Loucy (cell line): Measurements from ENCODE around the gene CEACAM5.
"Not testable (repeated sequence)": the region's sequence is repeated elsewhere in the genome, so short reads cannot be mapped to it uniquely, and the experiment has no call there.

ENCODE experiments used
- H2AFZ ChIP-seq: fragments of 200-600 bp; sonication (generic); 2 replicates; pipeline ENCODE4 v1.6.0; 2016; ENCODE audit warnings: antibody characterized with exemption, mild to moderate bottlenecking, low read length, moderate library complexity
- H3F3A ChIP-seq: fragments of 200-600 bp; 2 replicates; pipeline ENCODE4 v1.6.0; 2016; ENCODE audit warnings: antibody characterized with exemption, low read depth, mild to moderate bottlenecking
- H3K27me3 ChIP-seq: fragments of 200-600 bp; sonication (generic); 2 replicates; pipeline ENCODE4 v1.6.1; 2014; ENCODE audit warnings: low read length, mild to moderate bottlenecking; ENCODE audit not compliant: insufficient read depth, poor library complexity, severe bottlenecking
- H3K36me3 ChIP-seq: fragments of 200-600 bp; sonication (generic); 2 replicates; pipeline ENCODE4 v1.6.1; 2016; ENCODE audit warnings: low read length; ENCODE audit not compliant: insufficient read depth
- H3K4me1 ChIP-seq: fragments of 200-600 bp; sonication (generic); 2 replicates; pipeline ENCODE4 v1.5.1; 2014; ENCODE audit warnings: low read length, mild to moderate bottlenecking; ENCODE audit not compliant: insufficient read depth, poor library complexity, severe bottlenecking
- H3K4me2 ChIP-seq: fragments of 200-600 bp; sonication (generic); 2 replicates; pipeline ENCODE4 v1.6.0; 2014; ENCODE audit warnings: antibody characterized with exemption, low read length, low read depth, mild to moderate bottlenecking; ENCODE audit not compliant: poor library complexity, severe bottlenecking
- H3K4me3 ChIP-seq: fragments of 200-600 bp; sonication (generic); 2 replicates; pipeline ENCODE4 v1.5.1; 2014; ENCODE audit warnings: low read length, mild to moderate bottlenecking, mixed read lengths; ENCODE audit not compliant: poor library complexity, severe bottlenecking
- H3K79me2 ChIP-seq: fragments of 200-600 bp; sonication (generic); 2 replicates; pipeline ENCODE4 v1.6.1; 2014; ENCODE audit warnings: low read length; ENCODE audit not compliant: insufficient read depth
- H3K9ac ChIP-seq: fragments of 200-600 bp; sonication (generic); 2 replicates; pipeline ENCODE4 v1.6.0; 2014; ENCODE audit warnings: mild to moderate bottlenecking, low read depth, low read length, moderate library complexity; ENCODE audit not compliant: poor library complexity, severe bottlenecking
- H3K9me2 ChIP-seq: fragments of 200-600 bp; sonication (generic); replicated peaks from 2 replicates; pipeline ENCODE4 v1.6.1; 2016; ENCODE audit warnings: low read depth, low read length, mixed read lengths
- H3K9me3 ChIP-seq: fragments of 200-600 bp; sonication (generic); 2 replicates; pipeline ENCODE4 v1.6.1; 2014; ENCODE audit warnings: mild to moderate bottlenecking, antibody characterized with exemption, low read length, low read depth; ENCODE audit not compliant: insufficient read depth
- H4K20me1 ChIP-seq: fragments of 200-600 bp; sonication (generic); 2 replicates; pipeline ENCODE4 v1.6.0; 2014; ENCODE audit warnings: antibody characterized with exemption, low read length, mild to moderate bottlenecking; ENCODE audit not compliant: insufficient read depth, poor library complexity, severe bottlenecking
- EZH2phosphoT487 ChIP-seq: fragments of 200-600 bp; IDR thresholded peaks from 2 replicates; pipeline ENCODE4 v1.6.1; 2018; ENCODE audit warnings: antibody characterized with exemption, mild to moderate bottlenecking, moderate library complexity, borderline replicate concordance
- TF ChIP-seq, protein P1 (sequence below): fragments of 200-600 bp; sonication (generic); conservative IDR thresholded peaks from 2 replicates; pipeline ENCODE4 v1.5.1; 2014; ENCODE audit warnings: mild to moderate bottlenecking, antibody characterized with exemption, low read length

Gene CEACAM5

DNA sequence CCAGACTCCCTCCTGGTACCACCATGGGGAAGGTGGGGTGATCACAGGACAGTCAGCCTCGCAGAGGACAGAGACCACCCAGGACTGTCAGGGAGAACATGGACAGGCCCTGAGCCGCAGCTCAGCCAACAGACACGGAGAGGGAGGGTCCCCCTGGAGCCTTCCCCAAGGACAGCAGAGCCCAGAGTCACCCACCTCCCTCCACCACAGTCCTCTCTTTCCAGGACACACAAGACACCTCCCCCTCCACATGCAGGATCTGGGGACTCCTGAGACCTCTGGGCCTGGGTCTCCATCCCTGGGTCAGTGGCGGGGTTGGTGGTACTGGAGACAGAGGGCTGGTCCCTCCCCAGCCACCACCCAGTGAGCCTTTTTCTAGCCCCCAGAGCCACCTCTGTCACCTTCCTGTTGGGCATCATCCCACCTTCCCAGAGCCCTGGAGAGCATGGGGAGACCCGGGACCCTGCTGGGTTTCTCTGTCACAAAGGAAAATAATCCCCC, 505 bp upstream of the CEACAM5 start:
- no peak overlapping the region for H3K9ac ChIP-seq
- no peaks in the 10 kb centered on the region for H3K9me2 ChIP-seq
- H3K9me3 ChIP-seq, result no peaks in the 10 kb centered on the region
- H3K4me3 ChIP-seq, result no peak overlapping the region
- H3K36me3 ChIP-seq, result no peaks in the 10 kb centered on the region
- H4K20me1 ChIP-seq, result no peaks in the 10 kb centered on the region
- no peaks in the 10 kb centered on the region for H3K4me1 ChIP-seq
- TF ChIP-seq EZH2phosphoT487, result no peak
- TF ChIP-seq, protein P1, sequence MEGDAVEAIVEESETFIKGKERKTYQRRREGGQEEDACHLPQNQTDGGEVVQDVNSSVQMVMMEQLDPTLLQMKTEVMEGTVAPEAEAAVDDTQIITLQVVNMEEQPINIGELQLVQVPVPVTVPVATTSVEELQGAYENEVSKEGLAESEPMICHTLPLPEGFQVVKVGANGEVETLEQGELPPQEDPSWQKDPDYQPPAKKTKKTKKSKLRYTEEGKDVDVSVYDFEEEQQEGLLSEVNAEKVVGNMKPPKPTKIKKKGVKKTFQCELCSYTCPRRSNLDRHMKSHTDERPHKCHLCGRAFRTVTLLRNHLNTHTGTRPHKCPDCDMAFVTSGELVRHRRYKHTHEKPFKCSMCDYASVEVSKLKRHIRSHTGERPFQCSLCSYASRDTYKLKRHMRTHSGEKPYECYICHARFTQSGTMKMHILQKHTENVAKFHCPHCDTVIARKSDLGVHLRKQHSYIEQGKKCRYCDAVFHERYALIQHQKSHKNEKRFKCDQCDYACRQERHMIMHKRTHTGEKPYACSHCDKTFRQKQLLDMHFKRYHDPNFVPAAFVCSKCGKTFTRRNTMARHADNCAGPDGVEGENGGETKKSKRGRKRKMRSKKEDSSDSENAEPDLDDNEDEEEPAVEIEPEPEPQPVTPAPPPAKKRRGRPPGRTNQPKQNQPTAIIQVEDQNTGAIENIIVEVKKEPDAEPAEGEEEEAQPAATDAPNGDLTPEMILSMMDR, result no peak
- no peak overlapping the region for H2AFZ ChIP-seq
- no peaks in the 10 kb centered on the region for H3K27me3 ChIP-seq
- no peaks in the 10 kb centered on the region for H3F3A ChIP-seq
- no peaks in the 10 kb centered on the region for H3K79me2 ChIP-seq
- H3K4me2 ChIP-seq, result no peak overlapping the region

DNA sequence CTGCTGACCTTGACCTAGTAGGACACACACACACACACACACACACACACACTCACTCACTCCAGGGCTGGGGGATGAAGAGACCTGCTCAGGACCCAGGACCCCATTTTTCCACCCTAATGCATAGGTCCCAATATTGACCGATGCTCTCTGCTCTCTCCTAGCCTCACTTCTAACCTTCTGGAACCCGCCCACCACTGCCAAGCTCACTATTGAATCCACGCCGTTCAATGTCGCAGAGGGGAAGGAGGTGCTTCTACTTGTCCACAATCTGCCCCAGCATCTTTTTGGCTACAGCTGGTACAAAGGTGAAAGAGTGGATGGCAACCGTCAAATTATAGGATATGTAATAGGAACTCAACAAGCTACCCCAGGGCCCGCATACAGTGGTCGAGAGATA, 1.1 kb downstream of the CEACAM5 start:
- H3K9me3 ChIP-seq, H3F3A ChIP-seq, H3K79me2 ChIP-seq, H3K9me2 ChIP-seq, H4K20me1 ChIP-seq, H3K4me3 ChIP-seq, H3K9ac ChIP-seq, H3K27me3 ChIP-seq, H3K4me2 ChIP-seq, H2AFZ ChIP-seq, H3K36me3 ChIP-seq, H3K4me1 ChIP-seq: not testable (repeated sequence)

DNA sequence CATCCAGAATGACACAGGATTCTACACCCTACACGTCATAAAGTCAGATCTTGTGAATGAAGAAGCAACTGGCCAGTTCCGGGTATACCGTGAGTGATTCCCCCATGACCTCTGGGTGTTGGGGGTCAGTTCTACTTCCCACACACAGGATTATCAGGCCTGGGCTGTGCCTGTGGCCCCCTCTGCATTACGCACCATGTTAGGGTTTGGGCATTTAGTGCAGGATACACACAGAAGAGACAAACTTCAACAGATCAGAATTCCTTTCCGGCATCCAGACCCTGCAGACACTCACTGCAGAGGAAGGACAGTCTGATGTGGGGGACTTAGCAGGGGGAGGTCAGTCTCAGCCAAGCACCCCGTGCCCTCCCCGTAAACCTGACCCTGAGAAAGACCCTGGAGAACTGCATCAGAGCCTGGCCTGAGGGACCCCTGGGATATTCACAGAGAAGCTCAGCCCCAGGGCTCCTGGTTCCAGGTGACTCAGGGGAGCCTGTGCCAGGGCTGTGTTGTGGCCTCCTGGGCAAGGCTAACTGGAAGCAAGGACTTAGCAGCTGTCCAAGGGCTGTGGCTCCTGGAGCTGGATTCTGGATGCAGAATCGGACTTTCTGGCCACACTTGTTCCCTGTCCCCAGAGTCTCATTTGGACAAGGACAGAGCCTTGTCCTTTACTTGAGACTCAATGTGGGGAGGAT, 1.7 kb downstream of the CEACAM5 start:
- H3K27me3 ChIP-seq, result no peaks in the 10 kb centered on the region
- TF ChIP-seq, protein P1, result no peak
- no peak for TF ChIP-seq EZH2phosphoT487
- H3K79me2 ChIP-seq, result no peaks in the 10 kb centered on the region
- H3K9me2 ChIP-seq, result no peaks in the 10 kb centered on the region
- H4K20me1 ChIP-seq, result no peaks in the 10 kb centered on the region
- H3K36me3 ChIP-seq, result no peaks in the 10 kb centered on the region
- H3K4me1 ChIP-seq, result no peaks in the 10 kb centered on the region
- H3K4me2 ChIP-seq, result no peak overlapping the region
- no peak overlapping the region for H3K9ac ChIP-seq
- H2AFZ ChIP-seq, result no peak overlapping the region
- no peaks in the 10 kb centered on the region for H3K9me3 ChIP-seq
- H3K4me3 ChIP-seq, result no peak overlapping the region
- no peaks in the 10 kb centered on the region for H3F3A ChIP-seq
